Ascending aorta (tissue), 2 donors: ENCODE data around the gene KRTAP10-10. TPM values are rescaled to one million over a fixed set of nuclear protein-coding genes. Genes with fewer than 3 reads are reported as not detected.
"Not testable (repeated sequence)": the region's sequence is repeated elsewhere in the genome, so short reads cannot be mapped to it uniquely, and the experiment has no call there.

ENCODE experiments used
- DNase-seq, 2 donors: peaks; one replicate each; pipeline ENCODE4 v3.0.0-alpha.2; 2019; ENCODE audit warnings: low spot score in 2 of 2
- H3K27ac ChIP-seq, 2 donors: fragments of 200-600 bp; sonication (generic); one replicate each; pipeline ENCODE4 v1.5.1; 2016 to 2017; ENCODE audit warnings: mild to moderate bottlenecking in 1 of 2
- H3K27me3 ChIP-seq: fragments of 200-600 bp; sonication (generic); one replicate; pipeline ENCODE4 v1.5.1; 2017
- H3K36me3 ChIP-seq, 2 donors: fragments of 200-600 bp; sonication (generic); one replicate each; pipeline ENCODE4 v1.5.1; 2016
- H3K4me1 ChIP-seq, 2 donors: fragments of 200-600 bp; sonication (generic); one replicate each; pipeline ENCODE4 v1.5.1; 2016 to 2017; ENCODE audit warnings: mild to moderate bottlenecking in 1 of 2
- H3K4me3 ChIP-seq, 2 donors: fragments of 200-600 bp; sonication (generic); one replicate each; pipeline ENCODE4 v1.5.1; 2016 to 2017; ENCODE audit warnings: mild to moderate bottlenecking in 1 of 2
- H3K9me3 ChIP-seq, 2 donors: fragments of 200-600 bp; sonication (generic); one replicate each; pipeline ENCODE4 v1.5.1; 2016
- intact Hi-C: fragments of 100-400 bp; cut with DNase I; formaldehyde crosslinking; loops from one replicate; pipeline ENCODE4 v1.15.1; 2023
- total RNA-seq: library from RNA; depleted of rRNA; stranded (reverse); fragments of >200 nt; gene quantifications from one replicate; pipeline ENCODE4 v1.1.0, GENCODE V29; 2016
- TF ChIP-seq, protein P1 (sequence below), 3 experiments: fragments of 200-600 bp in 2 of 3; fragments of 450-650 bp in 1 of 3; sonication (generic) in 2 of 3; IDR thresholded peaks; one replicate each; pipeline ENCODE4 v1.5.1; 2016 to 2019; ENCODE audit warnings: antibody characterized with exemption in 3 of 3, mild to moderate bottlenecking in 1 of 3, moderate library complexity in 1 of 3

The KRTAP10-10 gene, protein sequence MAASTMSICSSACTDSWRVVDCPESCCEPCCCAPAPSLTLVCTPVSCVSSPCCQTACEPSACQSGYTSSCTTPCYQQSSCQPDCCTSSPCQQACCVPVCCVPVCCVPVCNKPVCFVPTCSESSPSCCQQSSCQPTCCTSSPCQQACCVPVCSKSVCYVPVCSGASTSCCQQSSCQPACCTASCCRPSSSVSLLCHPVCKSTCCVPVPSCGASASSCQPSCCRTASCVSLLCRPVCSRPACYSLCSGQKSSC
- not detected for total RNA-seq

DNA sequence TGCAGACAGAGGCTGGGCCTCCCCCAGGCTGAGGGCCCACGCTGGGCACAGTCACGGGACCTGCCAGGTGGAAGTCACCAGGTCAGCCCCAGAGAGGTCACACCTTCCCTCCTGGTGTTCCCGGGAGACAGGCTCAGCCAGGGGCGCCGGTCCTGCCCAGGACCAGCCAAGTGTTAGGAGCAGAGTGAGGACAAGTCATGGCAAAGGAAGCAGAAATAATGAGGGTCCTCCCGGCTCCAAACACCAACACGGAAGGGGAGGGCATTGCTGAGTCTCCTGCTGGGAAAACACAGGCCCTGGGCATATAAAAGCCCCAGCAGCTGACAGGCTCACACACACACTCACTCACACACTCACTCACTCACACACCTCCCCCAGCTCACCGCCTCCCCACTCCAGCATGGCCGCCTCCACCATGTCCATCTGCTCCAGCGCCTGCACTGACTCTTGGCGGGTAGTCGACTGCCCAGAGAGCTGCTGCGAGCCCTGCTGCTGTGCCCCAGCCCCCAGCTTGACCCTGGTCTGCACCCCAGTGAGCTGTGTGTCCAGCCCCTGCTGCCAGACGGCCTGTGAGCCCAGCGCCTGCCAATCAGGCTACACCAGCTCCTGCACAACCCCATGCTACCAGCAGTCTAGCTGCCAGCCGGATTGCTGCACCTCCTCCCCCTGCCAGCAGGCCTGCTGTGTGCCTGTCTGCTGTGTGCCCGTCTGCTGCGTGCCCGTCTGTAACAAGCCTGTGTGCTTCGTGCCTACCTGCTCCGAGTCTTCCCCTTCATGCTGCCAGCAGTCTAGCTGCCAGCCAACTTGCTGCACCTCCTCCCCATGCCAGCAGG, at the start of gene KRTAP10-10:
Gene KRTAP10-10 (plus strand): TSS at position 339 of the 833 bp plus-strand sequence. CDS start 62 bp downstream, at position 401.
- no peak within 1 kb of the TSS for H3K4me3 ChIP-seq
- intact Hi-C loops = no loop called here
- DNase-seq = no peak
- no peaks in the 10 kb centered on the region for H3K4me1 ChIP-seq
- TF ChIP-seq, protein P1, sequence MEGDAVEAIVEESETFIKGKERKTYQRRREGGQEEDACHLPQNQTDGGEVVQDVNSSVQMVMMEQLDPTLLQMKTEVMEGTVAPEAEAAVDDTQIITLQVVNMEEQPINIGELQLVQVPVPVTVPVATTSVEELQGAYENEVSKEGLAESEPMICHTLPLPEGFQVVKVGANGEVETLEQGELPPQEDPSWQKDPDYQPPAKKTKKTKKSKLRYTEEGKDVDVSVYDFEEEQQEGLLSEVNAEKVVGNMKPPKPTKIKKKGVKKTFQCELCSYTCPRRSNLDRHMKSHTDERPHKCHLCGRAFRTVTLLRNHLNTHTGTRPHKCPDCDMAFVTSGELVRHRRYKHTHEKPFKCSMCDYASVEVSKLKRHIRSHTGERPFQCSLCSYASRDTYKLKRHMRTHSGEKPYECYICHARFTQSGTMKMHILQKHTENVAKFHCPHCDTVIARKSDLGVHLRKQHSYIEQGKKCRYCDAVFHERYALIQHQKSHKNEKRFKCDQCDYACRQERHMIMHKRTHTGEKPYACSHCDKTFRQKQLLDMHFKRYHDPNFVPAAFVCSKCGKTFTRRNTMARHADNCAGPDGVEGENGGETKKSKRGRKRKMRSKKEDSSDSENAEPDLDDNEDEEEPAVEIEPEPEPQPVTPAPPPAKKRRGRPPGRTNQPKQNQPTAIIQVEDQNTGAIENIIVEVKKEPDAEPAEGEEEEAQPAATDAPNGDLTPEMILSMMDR (IDR thresholded peaks at IDR 0.05) = no peak
- peaks cover 0 to 4% of the 10 kb centered on the region in 2 donors for H3K9me3 ChIP-seq
- no peaks in the 10 kb centered on the region for H3K27me3 ChIP-seq
- no peak within 1 kb of the TSS for H3K27ac ChIP-seq
- no peaks in the 10 kb centered on the region for H3K36me3 ChIP-seq

DNA sequence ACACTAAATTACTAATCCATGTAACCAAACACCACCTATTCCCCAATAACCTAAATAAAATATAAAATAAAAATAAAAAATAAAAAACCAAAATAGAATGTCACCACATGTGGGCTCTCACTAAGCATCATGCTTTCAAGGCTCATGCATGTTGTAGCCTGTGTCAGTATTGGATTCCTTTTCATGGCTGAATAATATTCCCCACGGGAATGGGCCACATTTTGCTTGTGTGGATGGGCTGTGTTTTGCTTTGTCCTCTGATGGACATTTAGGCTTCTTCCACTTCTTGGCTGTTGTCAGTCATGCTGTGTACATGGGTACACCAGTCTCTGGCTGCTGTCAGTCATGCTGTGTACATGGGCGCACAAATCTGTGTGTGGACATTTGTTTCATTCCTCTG, 48.1 kb upstream of the KRTAP10-10 start:
- H3K27ac ChIP-seq = no peak overlapping the region
- no peak for DNase-seq
- no peaks in the 10 kb centered on the region for H3K27me3 ChIP-seq
- TF ChIP-seq, protein P1 (IDR thresholded peaks at IDR 0.05) = no peak
- no peaks in the 10 kb centered on the region for H3K36me3 ChIP-seq
- intact Hi-C loops = no loop called here
- no peaks in the 10 kb centered on the region for H3K9me3 ChIP-seq
- no peaks in the 10 kb centered on the region for H3K4me1 ChIP-seq
- no peak overlapping the region for H3K4me3 ChIP-seq

DNA sequence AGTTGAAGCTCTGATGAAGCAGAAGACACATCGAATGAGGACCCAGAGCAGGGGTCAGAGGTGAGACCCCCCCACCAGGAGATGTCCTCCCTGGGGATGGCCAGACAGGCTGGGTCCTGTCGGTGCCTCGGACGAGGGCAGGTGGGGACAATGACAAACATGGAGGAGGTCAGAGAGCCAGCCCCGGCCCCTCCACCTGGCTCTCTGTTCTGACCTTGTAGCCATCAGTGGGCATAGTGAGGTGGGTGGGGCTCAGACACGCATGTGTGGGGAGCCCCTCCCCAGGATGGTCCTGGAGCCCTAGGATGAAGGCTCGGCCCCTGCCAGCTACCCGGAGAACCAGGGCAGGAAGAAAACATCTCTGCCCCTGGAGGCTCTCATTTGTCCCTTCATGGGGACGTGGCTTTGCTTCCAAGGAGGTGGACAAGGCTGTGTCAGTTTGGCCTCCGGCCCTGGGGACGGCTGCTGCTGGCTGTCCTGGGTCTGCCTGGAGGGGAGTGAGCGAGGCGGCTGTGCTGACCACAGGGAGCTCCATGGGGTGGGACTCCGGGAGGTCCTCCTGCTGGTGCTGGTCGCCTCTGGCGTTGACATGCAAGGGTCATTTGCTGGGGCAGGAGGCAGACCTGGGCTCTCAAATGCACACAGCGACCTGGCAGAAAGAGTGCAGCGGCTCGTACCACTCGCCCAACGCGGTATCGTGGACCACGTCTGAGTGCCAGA, 47.4 kb upstream of the KRTAP10-10 start:
- TF ChIP-seq, protein P1 (IDR thresholded peaks at IDR 0.05) = no peak
- intact Hi-C loops = no loop called here
- Histone ChIP-seq H3K4me3 (no peak overlapping the region), H3K27ac (no peak overlapping the region), H3K27me3 (no peaks in the 10 kb centered on the region), H3K4me1 (no peaks in the 10 kb centered on the region), H3K36me3 (no peaks in the 10 kb centered on the region), H3K9me3 (no peaks in the 10 kb centered on the region)
- DNase-seq = no peak

DNA sequence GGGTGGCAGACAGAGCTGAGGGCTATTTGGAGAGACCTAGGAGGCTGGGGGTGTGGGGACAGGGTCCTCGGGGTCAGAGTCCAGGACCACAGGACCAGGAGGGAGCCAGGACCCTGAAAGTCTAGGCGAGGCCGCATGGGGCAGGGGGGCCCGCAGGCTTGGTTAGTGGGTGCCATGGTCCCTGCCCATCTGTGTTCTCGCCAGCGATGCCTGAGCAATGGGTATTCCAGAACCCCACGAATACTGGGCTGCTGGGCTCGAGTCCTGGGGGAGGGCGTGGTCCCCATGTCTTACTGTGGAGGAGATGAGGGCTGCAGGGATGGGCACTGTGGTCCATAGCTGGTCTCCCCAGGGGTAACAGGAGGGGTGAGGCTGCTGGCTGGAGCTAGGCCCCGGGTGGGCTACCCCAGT, 46.8 kb upstream of the KRTAP10-10 start:
- H3K4me3 ChIP-seq = no peak overlapping the region
- no peaks in the 10 kb centered on the region for H3K9me3 ChIP-seq
- H3K4me1 ChIP-seq = no peaks in the 10 kb centered on the region
- DNase-seq = no peak
- H3K36me3 ChIP-seq = no peaks in the 10 kb centered on the region
- H3K27me3 ChIP-seq = no peaks in the 10 kb centered on the region
- no peak overlapping the region for H3K27ac ChIP-seq
- intact Hi-C loops = no loop called here
- TF ChIP-seq, protein P1 (IDR thresholded peaks at IDR 0.05) = no peak

DNA sequence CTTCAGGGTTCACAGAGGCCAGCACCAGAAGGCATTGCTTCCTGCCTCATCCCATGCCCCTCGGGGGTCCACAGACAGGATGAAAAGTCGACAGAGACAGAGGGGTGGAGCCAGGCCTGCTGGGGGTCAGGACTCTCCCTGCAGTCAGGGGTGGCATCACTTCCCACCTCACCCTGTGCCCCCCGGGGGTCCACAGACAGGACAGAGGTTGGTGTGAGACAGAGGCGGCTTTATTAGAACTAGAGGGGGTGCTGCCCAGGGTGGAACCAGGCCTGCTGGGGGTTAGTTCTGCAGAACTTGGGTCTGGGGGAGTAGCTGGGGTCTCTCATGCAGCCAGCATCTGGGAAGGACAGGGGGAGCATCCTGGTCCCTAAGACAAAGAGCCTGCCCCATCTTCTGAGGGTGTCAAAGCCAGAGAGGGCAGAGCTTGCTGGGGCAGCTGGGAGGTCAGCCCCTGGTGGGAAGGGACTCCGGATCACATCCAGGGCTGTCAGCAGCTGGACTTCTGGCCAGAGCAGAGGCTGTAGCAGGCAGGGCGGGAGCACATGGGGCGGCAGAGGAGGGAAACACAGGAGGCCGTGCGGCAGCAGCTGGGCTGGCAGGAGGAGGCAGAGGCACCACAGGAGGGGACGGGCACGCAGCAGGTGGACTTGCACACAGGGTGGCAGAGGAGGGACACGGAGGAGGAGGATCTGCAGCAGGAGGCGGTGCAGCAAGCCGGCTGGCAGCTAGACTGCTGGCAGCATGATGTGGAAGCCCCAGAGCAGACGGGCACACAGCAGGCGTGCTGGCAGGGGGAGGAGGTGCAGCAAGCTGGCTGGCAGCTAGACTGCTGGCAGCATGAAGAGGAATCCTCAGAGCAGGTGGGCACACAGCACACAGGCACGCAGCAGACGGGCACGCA, 46.0 kb upstream of the KRTAP10-10 start:
- H3K4me3 ChIP-seq, DNase-seq, H3K27ac ChIP-seq, H3K36me3 ChIP-seq, intact Hi-C loops, H3K27me3 ChIP-seq, H3K4me1 ChIP-seq, H3K9me3 ChIP-seq: not testable (repeated sequence)

DNA sequence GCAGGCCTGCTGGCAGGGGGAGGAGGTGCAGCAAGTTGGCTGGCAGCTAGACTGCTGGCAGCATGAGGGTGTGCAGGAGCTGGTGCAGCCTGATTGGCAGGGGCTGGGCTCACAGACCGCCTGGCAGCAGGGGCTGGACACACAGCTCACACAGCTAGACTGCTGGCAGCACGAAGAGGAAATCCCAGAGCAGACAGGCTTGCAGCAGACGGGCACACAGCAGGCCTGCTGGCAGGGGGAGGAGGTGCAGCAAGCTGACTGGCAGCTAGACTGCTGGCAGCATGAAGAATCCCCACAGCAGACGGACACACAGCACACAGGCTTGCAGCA, 45.4 kb upstream of the KRTAP10-10 start:
- intact Hi-C loops, H3K36me3 ChIP-seq, H3K27me3 ChIP-seq, H3K4me3 ChIP-seq, H3K9me3 ChIP-seq, DNase-seq, H3K4me1 ChIP-seq, H3K27ac ChIP-seq: not testable (repeated sequence)
